ENCODE measurements around the gene STOML1.

The STOML1 gene, protein sequence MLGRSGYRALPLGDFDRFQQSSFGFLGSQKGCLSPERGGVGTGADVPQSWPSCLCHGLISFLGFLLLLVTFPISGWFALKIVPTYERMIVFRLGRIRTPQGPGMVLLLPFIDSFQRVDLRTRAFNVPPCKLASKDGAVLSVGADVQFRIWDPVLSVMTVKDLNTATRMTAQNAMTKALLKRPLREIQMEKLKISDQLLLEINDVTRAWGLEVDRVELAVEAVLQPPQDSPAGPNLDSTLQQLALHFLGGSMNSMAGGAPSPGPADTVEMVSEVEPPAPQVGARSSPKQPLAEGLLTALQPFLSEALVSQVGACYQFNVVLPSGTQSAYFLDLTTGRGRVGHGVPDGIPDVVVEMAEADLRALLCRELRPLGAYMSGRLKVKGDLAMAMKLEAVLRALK

DNA sequence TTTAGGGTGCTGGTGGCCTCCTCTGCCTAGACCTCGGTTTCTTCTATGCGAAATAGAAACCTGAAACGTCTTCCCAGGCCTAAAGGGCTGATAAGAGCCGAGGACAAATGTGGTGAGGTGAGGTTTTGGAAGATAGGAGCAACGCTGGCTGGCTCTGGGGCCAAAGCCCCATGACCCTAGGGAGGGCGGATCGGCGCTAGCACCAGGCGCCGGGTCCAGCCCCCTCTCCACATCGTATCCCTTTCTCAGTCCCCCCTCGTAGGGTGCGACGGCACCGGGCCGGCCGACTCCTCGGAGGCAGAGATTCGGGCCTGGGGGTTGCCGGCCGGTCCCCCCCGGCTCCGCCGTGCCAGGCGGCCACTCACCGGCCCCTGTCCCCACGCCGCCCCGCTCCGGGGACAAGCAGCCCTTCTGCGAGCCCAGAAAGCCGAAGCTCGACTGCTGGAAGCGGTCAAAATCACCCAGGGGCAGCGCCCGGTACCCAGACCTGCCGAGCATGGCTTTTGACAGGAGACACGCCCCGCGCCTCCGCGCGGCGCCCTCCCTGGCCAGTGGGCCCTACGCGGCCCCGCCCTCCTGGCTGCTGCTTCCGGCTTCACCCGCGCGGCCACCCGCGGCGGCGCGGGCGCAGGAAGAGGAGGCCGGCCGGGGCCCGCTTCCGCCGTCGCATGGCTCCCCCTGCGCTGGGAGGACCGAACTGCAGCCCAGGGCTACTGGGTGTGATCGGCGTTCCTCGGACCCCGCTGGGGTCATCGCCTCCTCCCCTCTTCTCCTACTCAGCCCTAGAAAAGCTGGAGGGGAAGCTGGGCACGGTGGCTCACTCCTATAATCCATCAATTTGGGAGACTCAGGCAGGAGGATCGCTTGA is at the start of gene STOML1:
Gene STOML1 (minus strand): TSS at position 570 of the 868 bp plus-strand sequence. CDS start 72 bp downstream, at position 498.
- DNase-seq, result peak; percentile 96

DNA sequence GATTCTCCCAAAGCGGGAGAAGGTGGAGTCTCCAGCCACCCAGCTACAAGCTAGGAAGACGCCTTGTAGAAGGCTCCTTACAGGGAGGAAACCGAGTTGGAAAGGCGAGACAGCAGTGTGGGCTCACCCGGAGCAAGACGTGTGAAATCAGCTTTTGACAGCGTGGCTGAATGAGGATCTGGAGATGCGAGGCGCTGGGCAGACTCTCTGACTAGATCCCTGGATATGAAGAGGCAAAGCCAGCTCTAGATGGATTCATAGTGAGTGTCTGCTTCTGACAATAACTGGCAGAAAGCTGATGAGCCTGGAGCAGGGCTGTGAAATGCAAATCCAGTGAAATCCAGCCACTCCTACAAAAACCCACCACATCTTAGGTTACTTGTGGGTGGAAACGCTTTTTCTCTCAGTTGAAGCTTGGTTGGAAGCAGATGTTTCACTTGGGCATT is 49.2 kb upstream of the STOML1 start:
- DNase-seq, result no peak

DNA sequence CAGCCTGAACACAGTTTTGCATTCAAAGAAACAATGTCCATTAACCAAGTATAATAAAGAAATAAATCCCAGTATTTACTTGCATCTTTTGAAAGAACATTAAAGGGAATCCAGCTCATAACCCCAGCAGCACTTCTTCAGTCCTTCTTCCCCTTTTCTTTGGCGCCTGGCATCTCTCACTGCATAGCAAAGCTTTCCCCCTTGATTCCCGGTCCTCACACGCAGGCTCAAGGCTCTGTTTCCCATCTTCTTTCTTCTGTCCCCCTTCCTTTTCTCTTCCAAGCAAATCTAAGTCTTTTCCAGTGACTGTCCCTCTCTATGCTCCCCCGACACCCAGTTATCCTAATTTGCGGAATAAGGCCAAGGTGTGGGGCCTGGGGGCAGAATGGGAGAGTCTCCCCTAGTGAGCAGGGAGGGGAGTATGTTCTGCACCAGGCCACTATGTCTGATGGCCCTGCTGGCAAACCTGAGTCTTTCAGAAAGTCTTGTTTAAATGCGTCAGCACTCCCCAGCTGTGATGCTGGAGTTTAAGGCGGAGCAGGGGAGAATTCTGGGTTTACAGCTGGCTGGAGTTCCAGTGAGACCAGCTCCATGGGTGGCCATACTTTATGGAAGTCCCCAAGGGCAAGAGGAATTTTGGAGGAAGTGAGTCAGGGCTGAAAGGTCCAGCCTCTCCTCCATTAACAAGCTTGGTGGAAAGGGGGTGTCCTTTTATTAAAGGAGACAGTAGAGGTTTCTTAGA is 48.2 kb upstream of the STOML1 start:
- no peak for DNase-seq

DNA sequence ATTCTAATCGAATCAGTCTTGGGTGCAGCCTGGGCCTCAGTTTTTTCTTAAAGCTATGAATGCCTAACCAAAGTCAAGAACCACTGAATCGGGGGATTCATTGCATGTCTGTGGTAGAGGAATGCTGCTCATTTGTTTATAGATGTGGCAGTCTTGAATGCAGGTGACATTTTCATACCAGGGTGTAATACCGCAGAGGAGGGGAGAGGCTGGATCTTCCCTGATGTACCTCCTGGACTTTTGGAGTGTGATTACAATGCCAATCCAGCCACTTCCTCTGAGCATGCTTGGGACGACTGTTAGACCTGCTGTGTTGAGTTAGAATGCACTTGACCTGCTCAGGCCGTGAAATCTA is 47.5 kb upstream of the STOML1 start:
- DNase-seq, result no peak

DNA sequence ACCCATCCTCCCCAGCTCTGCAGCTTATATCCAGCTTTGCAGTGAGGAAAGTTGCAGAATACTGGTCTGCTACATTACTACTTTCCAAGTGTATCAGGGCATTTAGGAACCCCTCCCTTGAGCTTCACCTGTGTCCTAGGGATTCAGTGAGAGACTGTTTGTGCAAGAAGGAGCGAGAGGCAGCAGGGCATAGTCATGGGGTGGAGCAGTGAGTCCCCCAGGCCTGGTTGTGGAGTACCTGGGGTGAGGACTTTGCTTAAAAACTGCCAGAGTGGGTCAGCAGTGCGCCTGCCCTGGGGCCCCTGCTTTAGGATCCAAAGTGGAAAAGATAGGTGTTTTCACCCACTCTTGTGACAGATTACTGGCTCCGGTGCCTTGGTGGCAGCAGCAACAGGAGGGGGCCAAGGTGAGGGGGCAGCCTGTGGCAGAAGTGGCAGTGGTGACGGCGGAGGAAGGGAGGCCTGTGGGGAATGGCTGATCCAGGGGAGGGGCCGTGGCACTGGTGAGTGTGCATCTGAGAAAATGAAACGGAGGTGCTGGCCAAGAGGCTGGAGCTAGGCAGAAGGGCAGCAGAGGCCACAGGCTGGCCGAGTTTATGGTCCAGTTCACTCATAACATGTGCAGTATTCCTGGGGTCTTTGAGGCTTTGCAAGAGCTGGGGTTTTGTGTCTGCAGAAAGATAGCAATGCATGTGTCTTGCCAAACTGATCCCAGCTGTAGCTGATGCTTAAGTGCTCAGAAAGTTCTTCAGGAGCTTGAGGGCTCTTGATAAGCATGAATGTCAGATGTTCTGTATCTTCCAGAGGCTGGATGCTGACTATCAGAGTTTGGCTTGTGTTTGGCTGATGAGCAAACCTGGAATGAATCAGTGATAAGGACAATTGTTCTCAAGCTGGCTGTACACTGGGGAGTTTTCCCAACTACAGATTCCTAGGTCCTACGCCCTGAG is 46.9 kb upstream of the STOML1 start:
- DNase-seq, result no peak

DNA sequence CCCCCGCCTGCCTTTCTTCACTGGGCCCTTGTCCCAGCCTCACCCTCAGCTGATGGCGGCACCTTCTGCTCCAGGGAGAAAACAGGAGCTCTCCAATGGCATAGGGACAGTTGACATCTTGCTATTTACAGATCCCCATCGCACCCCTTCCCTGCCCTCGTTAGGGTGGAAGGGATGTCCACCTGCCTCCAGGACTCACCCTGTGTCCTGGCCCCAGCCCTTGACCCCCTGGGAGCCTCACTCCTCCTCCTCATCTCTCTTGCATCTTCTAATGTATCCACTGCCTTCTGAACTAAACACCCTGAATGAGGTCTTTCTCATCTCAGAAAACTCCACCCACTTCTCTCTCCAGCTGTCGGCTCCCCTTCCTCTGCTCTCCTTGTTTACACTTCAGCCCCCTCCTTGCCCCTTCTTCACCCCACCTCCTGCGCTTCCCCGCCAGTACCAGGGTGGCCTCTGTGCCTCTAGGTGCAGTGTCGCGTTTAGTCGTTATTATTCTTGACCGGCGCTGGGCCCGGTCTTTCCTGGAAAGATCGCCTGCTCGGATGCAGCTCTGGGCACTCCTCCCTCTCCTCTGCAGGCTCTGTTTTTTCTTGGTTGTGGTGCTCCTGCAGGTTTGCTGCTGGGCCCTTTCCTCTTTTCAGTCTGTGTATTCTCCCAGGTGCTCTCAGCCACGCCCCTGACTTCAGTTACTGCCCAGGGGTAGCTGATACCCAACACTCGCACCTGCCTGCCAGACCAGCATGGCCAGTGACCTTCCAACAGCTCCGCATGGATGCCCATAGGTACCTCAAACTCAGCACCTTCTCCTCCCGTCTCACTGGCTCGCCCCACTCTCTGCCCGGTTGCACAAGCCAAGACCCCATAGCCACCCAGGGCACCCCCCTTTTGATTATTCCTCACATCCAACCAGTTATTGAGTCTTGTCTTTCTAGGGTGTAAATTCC is 45.3 kb upstream of the STOML1 start:
- DNase-seq, result no peak

DNA sequence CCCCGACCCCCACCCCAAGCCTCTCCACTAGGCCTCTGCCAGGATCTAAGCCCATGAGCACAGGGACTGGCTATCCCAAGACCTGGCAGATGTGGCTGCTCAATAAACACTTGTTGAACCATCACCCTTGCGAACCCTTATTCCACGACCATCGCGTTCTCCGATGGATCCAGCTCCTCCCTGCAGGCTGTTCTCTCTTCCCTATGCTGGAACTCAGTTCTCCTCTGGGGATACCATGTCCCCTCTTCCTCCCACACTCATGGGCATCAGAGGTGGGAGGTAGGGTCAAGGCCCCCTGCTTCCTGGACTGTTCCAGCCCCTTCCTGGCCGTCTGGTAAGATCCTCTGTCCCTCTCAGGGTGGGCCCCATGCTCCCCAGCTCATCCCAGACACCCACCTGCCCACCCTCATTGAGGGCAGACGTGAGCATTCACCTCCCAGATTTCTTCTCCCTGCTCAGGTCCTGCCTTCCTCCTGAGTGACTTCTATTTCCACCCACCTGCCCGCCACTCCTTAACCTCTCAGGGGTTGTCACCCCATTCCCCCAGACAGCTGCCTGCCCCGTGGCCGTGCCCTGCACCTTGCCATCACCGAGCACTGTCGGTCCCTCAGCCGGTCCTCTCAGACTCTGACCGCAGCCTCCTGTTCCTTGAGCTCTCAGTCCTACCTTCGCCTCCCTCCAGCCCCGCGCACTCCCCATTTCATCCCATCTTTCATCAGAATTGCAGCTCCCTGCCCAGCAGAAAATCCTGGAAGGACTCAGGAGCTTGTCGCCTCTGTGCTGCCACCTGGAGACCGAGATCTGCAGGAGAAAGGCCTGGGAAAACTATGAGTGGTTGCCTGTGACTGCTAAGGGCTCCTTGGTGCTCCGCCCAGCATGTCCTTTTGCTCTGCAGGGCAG is 44.4 kb upstream of the STOML1 start:
- DNase-seq, result peak; percentile 65

DNA sequence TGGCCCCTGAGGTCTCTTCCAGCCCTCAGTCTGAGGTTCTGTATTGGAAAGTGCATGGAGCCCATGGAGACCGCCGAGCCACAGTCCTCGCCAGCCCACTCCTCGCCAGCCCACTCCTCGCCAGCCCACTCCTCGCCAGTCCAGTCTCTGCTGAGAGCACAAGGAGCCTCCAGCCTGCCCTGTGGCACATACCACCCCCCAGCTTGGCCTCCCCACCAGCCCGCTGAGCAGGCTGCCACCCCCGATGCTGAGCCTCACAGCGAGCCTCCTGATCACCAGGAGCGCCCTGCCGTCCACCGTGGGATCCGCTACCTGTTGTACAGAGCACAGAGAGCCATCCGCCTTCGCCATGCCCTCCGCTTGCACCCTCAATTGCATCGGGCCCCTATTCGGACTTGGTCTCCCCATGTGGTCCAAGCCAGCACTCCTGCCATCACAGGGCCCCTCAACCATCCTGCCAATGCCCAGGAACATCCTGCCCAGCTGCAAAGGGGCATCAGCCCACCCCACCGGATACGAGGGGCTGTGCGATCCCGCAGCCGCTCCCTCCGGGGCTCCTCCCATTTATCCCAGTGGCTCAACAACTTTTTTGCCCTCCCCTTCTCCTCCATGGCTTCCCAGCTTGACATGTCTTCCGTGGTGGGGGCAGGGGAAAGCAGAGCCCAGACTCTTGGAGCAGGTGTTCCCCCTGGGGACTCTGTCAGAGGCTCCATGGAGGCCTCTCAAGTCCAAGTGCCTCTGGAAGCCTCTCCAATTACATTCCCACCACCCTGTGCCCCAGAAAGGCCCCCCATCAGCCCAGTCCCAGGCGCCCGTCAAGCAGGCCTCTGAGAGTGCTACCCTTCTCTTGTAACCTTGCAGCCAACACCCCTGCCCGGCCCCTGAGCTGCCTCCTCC is 43.3 kb upstream of the STOML1 start:
- DNase-seq, result no peak

DNA sequence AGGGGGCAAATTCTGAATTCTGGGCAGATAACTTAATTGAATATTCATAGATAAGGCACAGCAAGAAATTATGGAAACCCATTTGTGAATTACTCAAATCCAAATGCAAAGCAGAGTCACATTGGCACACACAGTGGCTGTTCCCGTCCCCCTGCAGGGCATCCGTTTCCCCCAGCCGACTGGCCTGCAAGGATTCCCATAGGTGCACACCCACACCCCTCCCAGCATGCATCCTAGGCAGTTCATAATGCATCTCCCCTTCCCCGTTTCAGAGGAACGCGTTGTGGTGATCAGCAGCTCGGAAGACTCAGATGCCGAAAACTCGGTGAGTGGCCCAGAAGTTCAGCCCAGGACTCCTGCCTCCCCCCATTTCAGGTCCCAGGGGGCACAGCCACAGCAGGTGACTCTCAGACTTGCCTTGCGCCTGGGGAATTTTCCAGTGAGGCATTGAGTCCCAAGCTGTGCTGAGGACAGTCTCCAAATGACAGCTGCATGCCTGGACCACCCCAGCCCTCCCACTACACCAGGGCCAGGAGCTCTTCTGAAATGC is 42.2 kb upstream of the STOML1 start:
- DNase-seq, result no peak

DNA sequence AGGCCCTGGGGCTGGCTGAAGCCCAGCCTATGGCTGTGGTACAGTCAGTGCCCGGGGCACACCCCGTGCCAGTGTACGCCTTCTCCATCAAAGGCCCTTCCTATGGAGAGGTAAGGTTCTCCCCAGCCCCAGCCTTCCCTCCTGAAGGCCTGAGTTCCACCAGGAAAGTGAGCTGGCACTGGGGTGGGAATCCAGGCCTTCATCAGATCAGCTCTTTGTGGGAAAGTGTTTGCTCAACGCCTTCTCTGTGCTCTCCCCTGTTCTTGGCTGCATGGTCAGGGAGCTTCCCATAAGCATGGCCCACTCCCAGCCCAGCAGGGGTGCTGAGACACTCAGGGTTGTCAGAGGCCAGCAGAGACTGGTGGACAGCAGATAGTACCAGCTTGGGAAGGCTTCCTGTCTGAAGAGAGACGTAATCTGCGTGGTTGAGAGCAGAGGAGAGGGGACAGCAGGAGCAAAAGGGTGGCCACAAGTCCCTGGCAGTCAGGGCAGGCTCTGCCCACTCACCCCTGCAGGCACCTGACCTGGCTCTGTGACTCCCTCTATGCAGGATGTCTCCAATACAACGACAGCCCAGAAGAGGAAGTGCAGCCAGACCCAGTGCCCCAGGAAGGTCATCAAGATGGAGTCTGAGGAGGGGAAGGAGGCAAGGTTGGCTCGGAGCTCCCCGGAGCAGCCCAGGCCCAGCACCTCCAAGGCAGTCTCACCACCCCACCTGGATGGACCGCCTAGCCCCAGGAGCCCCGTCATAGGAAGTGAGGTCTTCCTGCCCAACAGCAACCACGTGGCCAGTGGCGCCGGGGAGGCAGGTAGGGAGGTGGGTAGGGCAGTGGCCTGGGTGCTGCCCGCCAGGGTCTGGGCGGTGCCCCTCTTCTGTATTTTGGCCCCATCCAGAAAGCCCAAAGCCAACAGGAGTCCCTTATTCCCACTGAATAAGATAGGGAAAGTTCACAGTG is 40.8 kb upstream of the STOML1 start:
- DNase-seq, result no peak

DNA sequence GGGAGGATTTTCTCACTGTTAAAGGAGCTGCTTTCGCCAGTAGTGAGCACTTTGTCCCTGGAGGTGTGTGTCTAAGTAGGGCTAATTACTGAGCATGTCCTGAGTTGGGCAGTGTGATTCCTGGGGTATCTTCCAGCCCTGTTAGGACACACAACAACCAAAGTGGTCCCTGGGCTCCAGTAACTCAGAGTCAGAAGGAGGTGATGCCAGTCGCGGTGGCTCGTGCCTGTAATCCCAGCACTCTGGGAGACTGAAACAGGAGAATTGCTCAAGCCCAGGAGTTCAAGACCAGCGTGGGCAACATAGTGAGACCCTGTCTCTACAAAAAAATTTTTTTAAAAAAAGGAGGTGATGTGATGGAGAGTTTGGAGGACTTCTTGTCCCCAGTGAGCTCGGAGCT is 40.0 kb upstream of the STOML1 start:
- no peak for DNase-seq

DNA sequence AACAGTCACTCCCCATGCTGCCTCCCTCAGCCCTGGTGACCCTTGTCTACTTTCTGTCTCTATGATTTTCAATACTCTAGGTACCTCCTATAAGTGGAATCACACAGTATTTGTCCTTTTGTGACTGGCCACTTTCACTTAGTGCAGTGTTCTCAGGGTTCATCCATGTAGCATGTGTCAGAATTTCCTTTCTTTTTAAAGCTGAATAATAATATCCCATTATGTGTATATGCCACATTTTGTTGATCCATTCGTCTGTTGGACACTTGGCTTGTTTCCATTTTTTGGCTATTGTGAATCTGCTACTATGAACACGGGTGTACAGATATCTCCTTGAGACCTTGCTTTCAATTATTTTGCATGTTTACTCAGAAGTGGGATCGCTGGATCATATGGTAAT is 36.6 kb upstream of the STOML1 start:
- no peak for DNase-seq

DNA sequence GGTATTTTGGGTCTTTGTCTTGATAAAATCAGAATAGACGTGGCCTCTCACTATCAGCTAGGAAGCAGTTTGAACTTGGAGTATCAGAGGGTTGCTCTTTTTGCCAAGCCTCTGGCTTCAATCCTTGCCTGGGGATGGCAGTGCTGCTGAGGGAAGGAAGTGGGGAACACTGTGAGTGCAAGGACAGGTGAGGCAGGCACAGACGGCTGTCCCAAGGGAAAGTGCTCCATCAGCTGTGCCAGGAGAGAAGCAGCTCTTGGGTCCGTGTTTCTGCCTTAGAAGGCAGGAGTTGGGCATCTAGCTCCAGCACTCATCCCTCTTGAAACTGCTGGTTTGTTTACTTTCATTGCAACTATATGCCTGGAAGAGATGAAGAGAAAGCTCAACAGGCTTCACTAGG is 35.6 kb upstream of the STOML1 start:
- no peak for DNase-seq

DNA sequence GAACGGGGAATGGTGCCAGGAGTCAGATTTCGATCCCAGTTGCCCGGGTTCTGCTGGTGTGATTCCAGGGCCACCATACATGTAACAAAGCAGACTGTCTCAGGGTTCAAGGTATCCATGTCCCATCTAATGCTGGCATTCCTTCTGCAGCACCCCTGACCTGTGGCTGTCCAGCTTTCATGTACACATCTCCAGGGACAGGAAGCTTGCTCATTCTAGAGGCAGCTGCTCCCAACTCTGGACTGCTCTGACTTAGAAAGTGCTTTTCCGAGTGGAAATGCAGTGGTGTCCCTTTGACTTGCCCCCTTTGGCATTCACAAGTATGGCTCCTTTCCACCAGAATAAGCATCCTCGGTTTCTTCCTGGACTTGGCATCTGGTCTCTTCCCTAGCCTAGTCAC is 33.3 kb upstream of the STOML1 start:
- no peak for DNase-seq

DNA sequence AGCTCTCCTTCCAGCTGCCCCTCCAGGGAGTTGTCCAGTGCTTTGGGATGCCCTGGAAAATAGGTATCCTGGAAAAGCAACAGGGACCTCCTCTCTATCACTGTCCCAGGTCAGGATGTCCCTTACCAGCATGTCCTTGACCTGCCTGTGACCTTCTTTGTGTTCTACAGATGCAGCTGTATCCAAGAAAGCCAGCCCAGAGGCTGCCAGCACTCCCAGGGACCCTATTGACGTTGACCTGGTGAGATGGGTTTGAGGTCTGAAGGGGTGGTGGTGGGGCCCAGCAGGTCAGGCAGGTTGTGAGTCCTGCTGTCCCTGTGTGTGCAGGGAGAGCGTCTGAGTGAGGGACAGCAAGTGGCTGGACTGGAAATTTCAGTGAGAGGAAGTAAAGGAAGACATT is 32.6 kb upstream of the STOML1 start:
- DNase-seq, result no peak

DNA sequence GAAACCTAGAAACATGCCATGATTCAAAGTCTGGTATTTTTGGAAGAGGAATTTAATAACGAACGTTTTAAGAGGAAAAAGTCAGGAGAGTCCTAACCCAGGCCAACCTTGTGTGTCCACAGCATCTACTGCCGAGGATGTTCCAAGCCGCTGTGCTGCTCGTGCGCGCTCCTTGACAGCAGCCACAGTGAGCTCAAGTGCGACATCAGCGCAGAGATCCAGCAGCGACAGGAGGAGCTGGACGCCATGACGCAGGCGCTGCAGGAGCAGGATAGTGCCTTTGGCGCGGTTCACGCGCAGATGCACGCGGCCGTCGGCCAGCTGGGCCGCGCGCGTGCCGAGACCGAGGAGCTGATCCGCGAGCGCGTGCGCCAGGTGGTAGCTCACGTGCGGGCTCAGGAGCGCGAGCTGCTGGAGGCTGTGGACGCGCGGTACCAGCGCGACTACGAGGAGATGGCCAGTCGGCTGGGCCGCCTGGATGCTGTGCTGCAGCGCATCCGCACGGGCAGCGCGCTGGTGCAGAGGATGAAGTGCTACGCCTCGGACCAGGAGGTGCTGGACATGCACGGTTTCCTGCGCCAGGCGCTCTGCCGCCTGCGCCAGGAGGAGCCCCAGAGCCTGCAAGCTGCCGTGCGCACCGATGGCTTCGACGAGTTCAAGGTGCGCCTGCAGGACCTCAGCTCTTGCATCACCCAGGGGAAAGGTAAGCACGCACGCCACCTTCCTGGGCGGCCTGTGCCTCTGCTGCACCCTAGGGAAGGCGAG is 30.8 kb upstream of the STOML1 start:
- DNase-seq, result no peak
